ENCODE measurements around the gene TBX15.

TBX15 gene

GRCh38 chr1:118948846-118949245 is 39.3 kb downstream of the TBX15 start:
- DNase-seq (ENCODE audit: insufficient read length, low spot score) (no peak), FAIRE-seq (no peak)
- TF ChIP-seq PAX5 (IDR thresholded peaks at IDR 0.05; ENCODE audit: insufficient read depth, low read length, severe bottlenecking) (no peak), TAF1 (IDR thresholded peaks at IDR 0.05; ENCODE audit: low read depth, low read length) (no peak), SPI1 (IDR thresholded peaks at IDR 0.05; ENCODE audit: low read depth, low read length) (no peak), POU2F2 (IDR thresholded peaks at IDR 0.05; ENCODE audit: low read depth, low read length) (no peak), POLR2AphosphoS5 (IDR thresholded peaks at IDR 0.05; ENCODE audit: low read depth, low read length) (no peak), POLR2A (IDR thresholded peaks at IDR 0.05; ENCODE audit: low read depth, low read length) (no peak)

- DNase-seq (ENCODE audit: insufficient read length, low spot score) (no peak), FAIRE-seq (no peak)
- TF ChIP-seq POU2F2 (IDR thresholded peaks at IDR 0.05; ENCODE audit: low read depth, low read length), result no peak
- TF ChIP-seq TAF1 (IDR thresholded peaks at IDR 0.05; ENCODE audit: low read depth, low read length), result no peak
- TF ChIP-seq PAX5 (IDR thresholded peaks at IDR 0.05; ENCODE audit: insufficient read depth, low read length, severe bottlenecking), result no peak
Observed at GRCh38 chr1:118948351-118948750, 39.8 kb downstream of the TBX15 start.

GRCh38 chr1:118947790-118948189 is 40.4 kb downstream of the TBX15 start:
- DNase-seq (ENCODE audit: insufficient read length, low spot score), result no peak
- no peak for FAIRE-seq

GRCh38 chr1:118947003-118947765 is 41.0 kb downstream of the TBX15 start:
- no peak for FAIRE-seq
- TF ChIP-seq TAF1 (IDR thresholded peaks at IDR 0.05; ENCODE audit: low read depth, low read length), result no peak
- TF ChIP-seq SPI1 (IDR thresholded peaks at IDR 0.05; ENCODE audit: low read depth, low read length), result no peak
- TF ChIP-seq PAX5 (IDR thresholded peaks at IDR 0.05; ENCODE audit: insufficient read depth, low read length, severe bottlenecking), result no peak
- TF ChIP-seq POLR2AphosphoS5 (IDR thresholded peaks at IDR 0.05; ENCODE audit: low read depth, low read length), result no peak
- no peak for TF ChIP-seq POLR2A (IDR thresholded peaks at IDR 0.05; ENCODE audit: low read depth, low read length)
- TF ChIP-seq POU2F2 (IDR thresholded peaks at IDR 0.05; ENCODE audit: low read depth, low read length), result no peak
- DNase-seq (ENCODE audit: insufficient read length, low spot score), result no peak

More at GRCh38 chr1:118947790-118948189, 40.4 kb downstream of the TBX15 start:
- TF ChIP-seq PAX5 (IDR thresholded peaks at IDR 0.05; ENCODE audit: insufficient read depth, low read length, severe bottlenecking) (no peak), POLR2A (IDR thresholded peaks at IDR 0.05; ENCODE audit: low read depth, low read length) (no peak), TAF1 (IDR thresholded peaks at IDR 0.05; ENCODE audit: low read depth, low read length) (no peak), SPI1 (IDR thresholded peaks at IDR 0.05; ENCODE audit: low read depth, low read length) (no peak), POU2F2 (IDR thresholded peaks at IDR 0.05; ENCODE audit: low read depth, low read length) (no peak), POLR2AphosphoS5 (IDR thresholded peaks at IDR 0.05; ENCODE audit: low read depth, low read length) (no peak)

- TF ChIP-seq POLR2A (IDR thresholded peaks at IDR 0.05; ENCODE audit: low read depth, low read length) (no peak), PAX5 (IDR thresholded peaks at IDR 0.05; ENCODE audit: insufficient read depth, low read length, severe bottlenecking) (no peak), SPI1 (IDR thresholded peaks at IDR 0.05; ENCODE audit: low read depth, low read length) (no peak), POU2F2 (IDR thresholded peaks at IDR 0.05; ENCODE audit: low read depth, low read length) (no peak)
- no peak for DNase-seq (ENCODE audit: insufficient read length, low spot score)
Observed at GRCh38 chr1:118945489-118945888, 42.7 kb downstream of the TBX15 start.

GRCh38 chr1:118944546-118944945 is 43.6 kb downstream of the TBX15 start:
- FAIRE-seq (no peak), DNase-seq (ENCODE audit: insufficient read length, low spot score) (no peak)
- TF ChIP-seq POU2F2 (IDR thresholded peaks at IDR 0.05; ENCODE audit: low read depth, low read length) (no peak), PAX5 (IDR thresholded peaks at IDR 0.05; ENCODE audit: insufficient read depth, low read length, severe bottlenecking) (no peak)

More at GRCh38 chr1:118945489-118945888, 42.7 kb downstream of the TBX15 start:
- FAIRE-seq, result no peak

GRCh38 chr1:118944133-118944532 is 44.0 kb downstream of the TBX15 start:
- no peak for FAIRE-seq

GRCh38 chr1:118940957-118941356 is 47.2 kb downstream of the TBX15 start:
- TF ChIP-seq PAX5 (IDR thresholded peaks at IDR 0.05; ENCODE audit: insufficient read depth, low read length, severe bottlenecking) (no peak), POLR2A (IDR thresholded peaks at IDR 0.05; ENCODE audit: low read depth, low read length) (no peak), POLR2AphosphoS5 (IDR thresholded peaks at IDR 0.05; ENCODE audit: low read depth, low read length) (no peak), POU2F2 (IDR thresholded peaks at IDR 0.05; ENCODE audit: low read depth, low read length) (no peak), SPI1 (IDR thresholded peaks at IDR 0.05; ENCODE audit: low read depth, low read length) (no peak), TAF1 (IDR thresholded peaks at IDR 0.05; ENCODE audit: low read depth, low read length) (no peak)
- FAIRE-seq, result no peak
- DNase-seq (ENCODE audit: insufficient read length, low spot score), result no peak

More at GRCh38 chr1:118944133-118944532, 44.0 kb downstream of the TBX15 start:
- DNase-seq (ENCODE audit: insufficient read length, low spot score), result no peak
- TF ChIP-seq POU2F2 (IDR thresholded peaks at IDR 0.05; ENCODE audit: low read depth, low read length) (no peak), POLR2AphosphoS5 (IDR thresholded peaks at IDR 0.05; ENCODE audit: low read depth, low read length) (no peak), TAF1 (IDR thresholded peaks at IDR 0.05; ENCODE audit: low read depth, low read length) (no peak), SPI1 (IDR thresholded peaks at IDR 0.05; ENCODE audit: low read depth, low read length) (no peak), POLR2A (IDR thresholded peaks at IDR 0.05; ENCODE audit: low read depth, low read length) (no peak), PAX5 (IDR thresholded peaks at IDR 0.05; ENCODE audit: insufficient read depth, low read length, severe bottlenecking) (no peak)

GRCh38 chr1:118937413-118938072 is 50.6 kb downstream of the TBX15 start:
- TF ChIP-seq POU2F2 (IDR thresholded peaks at IDR 0.05; ENCODE audit: low read depth, low read length) (no peak), POLR2A (IDR thresholded peaks at IDR 0.05; ENCODE audit: low read depth, low read length) (no peak), POLR2AphosphoS5 (IDR thresholded peaks at IDR 0.05; ENCODE audit: low read depth, low read length) (no peak), TAF1 (IDR thresholded peaks at IDR 0.05; ENCODE audit: low read depth, low read length) (no peak), PAX5 (IDR thresholded peaks at IDR 0.05; ENCODE audit: insufficient read depth, low read length, severe bottlenecking) (no peak), SPI1 (IDR thresholded peaks at IDR 0.05; ENCODE audit: low read depth, low read length) (no peak)
- DNase-seq (ENCODE audit: insufficient read length, low spot score) (no peak), FAIRE-seq (no peak)

All from GM12891 (cell line).